ENCODE measurements around the gene GLCCI1.

Gene GLCCI1

DNA sequence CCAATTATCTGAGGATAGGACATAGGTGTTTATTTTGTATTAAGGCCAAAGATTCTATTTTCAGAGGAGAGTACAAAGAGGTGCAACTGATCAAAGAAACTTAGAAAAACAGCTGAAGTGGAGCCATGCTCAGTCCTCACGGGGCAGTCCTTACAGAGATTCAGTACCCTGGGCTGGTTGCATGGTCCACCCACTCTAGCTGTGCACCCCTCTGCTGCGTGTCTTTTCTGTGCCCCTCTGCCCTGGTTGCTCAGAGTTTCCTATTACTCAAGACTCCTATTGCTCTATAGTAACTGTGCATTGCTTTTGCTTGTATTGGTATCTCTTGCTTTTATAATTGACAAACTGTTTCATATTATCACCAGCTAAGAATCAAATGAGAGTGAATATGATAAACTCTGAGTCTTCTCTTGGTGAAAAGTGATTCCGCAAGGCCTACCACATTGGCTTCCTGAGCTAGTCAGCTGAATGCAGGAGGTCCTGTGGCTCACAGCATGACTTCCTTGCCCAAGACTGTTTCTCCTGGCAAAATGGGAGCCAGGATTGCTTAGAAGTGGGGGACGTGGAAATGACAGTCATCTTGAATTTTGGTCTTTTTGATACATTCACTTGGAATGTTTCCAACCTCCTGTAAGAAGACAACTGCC, 137.0 kb downstream of the GLCCI1 start:
- DNase-seq = no peak

DNA sequence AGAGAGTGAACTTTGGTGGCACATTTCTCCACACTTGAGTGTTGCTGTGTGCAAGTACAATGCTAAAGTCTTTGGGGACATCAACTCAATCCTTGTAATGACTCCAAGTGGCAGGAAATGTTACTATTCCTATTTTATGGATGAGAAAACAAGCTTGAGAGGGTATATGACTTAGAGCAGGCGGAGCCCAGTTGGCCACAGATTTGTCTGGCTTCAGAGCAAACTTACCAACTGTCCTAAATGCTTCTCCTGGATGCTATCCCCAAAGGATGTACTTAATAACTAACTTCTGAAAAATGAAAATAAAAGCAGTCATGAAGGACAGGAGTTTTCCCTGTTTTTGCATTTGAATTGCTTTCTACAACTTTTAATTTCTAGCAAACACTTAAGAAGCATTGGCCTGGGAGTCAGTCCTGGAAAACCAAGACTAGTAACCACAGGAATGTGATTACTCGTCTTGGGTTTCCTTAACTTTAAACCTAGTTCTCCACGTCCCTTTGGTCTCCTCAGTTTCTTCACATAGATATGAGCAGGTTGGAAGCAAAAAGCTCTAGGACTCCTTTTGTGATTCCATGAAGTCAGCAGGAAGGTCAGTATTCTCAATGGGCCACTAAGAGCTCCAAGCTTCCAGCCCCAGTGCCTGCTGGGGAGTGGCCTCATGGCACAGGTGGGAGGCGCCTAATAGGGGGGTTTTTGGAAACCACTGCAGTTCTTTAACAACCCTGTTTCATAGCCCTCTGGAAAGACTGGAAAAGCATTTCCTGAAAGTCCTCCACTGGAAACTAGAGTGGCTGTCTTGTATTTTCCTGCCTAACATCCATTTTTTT, 140.8 kb downstream of the GLCCI1 start:
- no peak for DNase-seq

DNA sequence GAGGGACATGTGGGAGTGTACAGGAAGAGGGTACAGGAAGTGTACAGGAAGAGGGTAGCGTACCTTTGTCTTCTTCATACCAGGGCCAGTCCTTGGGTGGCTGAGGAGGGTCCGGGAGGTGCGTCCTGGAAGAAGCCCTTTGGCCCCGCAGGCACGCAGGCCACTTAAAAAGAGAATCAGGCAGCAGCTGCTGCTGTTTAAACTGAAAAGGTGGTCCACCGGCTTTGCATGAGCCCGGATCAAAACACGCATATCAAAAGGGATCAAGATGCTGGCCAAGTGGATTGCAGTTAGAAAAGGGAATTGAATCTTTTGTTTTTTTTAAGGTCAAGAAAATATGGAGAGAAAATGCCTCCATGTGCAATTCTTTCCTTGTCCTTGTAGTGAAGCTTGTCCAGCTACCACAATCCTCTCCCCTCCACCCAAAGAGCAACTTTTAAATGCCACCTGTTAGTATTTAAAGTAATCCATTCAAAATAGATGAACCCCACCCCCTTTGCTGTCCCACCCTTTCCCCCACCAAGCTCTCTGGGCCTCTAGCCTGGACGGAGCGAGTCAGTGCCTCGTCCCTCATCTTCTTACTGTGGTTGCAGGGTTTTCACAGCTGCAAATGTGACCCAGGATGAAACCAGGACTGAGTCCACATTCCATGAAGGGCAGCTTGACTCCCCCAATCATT, 142.8 kb downstream of the GLCCI1 start:
- no peak for DNase-seq

DNA sequence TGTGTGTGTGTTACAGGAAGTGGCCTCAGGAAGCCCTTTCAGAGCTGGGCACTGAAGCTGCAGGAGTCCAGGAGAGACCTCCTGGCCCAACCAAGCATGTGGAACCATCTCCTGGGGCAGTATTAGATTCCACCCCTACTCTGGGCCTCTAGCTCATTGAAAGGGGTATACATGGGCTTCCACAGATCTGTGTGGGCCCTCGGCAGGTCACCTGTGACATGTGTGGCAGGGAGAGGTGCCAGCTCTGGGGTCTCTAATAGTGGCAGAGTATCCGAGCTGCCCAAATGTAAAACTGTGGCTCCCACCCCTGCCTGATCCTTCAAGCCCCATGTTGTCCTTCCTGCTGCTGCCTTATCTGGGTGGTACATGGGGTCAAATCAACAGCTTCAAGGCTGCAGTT, 144.1 kb downstream of the GLCCI1 start:
- DNase-seq = no peak

DNA sequence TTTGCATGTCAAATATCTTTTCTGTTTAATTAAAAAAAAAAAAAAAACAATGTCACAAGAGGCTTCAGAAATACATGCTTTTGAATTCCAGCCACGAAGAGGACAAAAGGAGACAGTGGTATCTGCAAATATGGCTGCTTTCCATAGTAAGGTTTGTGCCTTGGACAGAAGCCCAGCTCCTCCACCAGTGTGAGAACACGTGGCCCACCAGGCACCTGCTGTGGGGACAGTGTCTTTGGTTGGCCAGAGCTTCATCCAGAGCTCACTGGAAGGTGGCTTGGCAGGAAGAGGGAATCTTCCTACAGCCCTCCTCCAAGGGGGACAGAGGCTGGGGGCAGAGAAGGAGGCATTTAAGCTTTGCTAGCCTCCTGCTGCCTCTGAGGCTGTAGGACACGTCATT, 144.6 kb downstream of the GLCCI1 start:
- DNase-seq = no peak

DNA sequence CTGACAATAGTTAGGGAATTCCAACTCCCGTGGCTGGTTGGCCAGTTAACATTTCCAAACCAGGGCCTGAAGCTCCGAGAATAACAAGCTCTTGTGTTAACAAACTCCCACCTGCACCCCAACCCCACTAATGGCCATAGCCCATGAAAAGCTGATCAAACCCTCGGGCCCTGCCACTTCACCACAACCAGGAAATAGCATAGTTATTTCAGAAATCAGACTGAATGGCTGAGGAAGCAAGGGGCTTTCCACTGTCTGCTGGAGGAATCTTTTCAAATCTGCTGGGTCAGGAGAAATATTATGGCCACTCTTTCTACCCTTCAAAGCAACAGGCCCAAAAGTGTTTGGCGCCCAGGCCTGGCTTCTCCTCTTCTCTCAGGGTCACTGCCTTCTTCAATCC, 145.6 kb downstream of the GLCCI1 start:
- no peak for DNase-seq

DNA sequence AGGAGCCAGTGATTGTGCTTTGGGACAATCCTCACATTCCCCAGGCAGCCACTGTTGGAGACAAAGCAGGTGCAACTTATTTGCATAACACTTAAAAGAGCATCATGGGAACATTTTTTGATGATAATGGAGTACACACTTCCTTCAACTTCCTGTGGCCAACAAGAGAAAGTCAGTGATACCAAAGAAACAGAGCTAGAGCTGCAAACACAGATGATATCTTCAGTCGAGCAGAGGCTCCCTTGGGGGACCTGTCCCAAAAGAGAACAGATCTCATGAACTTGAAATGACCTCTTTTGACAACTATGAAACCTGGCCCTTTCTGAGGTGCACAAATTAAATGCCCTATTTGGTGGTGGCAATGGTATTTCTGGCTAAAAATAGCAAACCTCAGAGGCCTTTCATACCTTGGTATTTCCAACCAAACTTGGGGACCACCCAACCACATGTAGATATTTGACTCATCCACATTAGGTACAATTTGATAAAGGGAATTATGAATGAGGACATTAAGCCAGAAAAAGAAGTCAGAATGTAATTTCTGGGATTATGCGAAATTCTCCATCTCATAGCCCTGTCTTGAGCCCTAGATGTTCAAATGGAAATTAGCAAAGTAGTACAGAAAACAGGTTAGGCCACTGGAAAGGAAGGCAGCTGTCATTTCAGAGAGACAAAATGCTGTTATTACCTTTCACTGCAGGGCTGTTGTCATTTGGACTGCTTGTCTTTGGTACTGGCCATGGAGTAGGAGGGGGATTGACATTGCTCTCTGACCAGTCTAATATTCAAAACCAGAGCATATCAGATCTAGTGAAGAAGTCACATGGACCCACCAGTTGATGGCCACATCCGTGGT, 147.2 kb downstream of the GLCCI1 start:
- DNase-seq = no peak

DNA sequence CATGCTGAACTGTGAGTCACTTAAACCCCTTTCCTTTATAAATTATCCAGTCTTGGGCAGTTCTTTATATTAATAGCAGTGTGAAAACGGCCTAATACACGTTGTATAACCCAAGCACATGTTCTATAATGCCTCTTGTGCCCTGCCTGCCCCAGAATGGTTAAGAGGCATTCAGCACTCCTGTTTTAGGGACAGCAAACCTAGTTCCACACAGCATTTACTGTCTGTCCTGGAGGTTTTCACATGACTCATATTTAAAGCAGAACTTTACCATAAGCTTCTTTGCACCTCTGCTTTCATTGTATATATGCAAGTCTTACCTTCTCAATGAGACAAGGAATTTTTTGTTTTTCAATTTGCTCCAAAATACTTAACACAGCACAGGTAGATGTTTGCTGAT, 148.6 kb downstream of the GLCCI1 start:
- DNase-seq = no peak

DNA sequence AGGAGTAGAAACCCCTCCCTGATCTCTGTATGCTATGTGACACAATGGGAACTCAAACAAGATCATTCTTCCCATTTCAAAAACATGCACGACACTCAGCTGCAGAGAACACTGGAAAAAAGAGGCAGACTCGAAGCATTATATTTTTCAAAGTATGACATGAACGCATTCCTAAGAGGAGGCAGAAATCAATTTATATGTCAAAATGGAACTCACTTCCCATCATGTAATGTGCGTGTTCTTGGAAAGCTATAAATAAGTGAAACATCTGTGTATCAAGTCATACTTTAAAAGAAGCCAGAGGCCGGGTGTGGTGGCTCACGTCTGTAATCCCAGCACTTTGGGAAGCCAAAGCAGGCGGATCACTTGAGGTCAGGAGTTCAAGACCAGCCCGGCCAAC, 150.7 kb downstream of the GLCCI1 start:
- no peak for DNase-seq

DNA sequence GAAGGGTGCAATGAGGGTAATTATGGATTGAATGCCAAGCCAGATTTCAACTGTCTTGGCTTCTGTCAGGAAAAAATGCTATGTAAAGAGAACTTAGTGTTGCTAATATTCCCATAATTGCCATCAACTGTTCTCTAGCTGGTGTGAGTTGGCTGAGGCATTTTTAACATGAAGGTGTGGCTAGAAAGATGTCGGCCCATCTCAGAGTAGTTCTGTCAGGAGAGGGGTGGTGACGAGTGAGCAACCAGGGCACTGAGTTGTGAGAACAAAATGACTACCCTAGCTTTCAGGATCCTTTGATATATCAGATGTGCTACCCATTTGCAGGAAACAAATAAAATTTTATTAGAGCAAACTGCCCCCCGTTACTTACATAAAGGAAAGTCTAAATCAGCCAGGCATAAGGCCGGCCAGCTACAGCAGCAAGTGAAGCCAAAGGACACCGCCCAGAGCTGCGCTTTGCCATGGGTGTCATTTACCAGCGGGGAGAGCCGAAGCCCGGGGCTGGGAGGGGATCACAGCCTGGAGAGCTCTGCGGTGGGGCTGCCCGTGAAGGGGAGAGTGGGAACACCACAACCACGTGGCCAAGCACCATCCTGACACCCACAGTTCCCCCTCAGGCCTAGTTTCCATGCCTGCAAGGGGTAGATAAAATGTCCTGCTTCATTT, 151.9 kb downstream of the GLCCI1 start:
- no peak for DNase-seq

DNA sequence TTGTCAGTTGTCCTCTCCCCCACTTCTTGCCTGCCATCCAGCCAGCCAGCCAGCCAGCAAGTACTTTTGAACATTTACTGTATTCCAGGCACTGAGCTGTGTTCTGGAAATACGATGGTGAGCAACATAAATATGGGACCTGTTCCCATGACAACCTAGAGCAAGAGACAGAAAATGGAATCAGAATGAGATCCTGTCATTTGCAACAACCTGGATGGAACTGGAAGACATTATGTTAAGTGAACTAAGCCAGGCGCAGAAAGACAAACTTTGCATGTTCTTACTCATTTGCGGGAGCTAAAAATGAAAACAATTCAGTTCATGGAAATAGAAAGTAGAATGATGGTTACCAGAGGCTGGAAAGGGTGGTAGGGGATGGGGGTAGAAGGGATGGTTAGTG, 152.6 kb downstream of the GLCCI1 start:
- no peak for DNase-seq

DNA sequence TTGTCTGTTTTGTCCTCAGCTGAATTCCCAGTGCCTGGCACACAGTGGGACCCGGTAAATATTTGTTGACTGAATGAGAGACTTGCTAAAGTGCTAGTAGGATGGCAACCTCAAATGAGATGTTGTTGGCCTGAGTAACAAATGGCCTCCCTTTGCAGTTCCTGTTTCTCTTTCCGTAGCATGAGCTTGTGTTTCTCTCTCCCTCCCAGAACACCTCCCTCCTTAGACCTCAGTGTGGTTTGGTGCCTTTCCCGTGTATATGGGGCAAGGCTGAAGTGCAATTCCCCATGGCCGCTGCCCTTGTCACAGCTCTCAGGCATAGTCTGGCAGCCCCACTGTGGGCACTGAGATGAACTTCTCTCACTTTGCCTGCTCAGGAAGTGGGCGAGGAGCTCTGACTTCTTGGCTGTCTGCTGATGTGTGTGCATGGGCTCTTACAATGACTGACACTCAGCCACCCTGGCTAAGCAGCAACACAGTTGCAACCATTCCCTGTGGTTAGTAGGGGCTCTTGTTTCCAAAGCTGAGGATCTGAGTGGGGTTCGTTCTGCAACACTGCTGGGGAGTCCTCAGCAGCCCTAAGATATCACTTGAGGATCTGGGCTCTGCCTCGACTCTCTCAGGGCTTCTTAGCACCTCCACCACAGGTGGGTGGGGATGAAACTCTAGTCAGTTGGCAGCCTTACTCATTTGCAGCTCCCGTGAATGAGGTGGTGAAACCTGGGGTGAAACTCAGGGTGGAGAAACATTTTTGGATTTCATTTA, 157.3 kb downstream of the GLCCI1 start:
- DNase-seq = peak; percentile 85

DNA sequence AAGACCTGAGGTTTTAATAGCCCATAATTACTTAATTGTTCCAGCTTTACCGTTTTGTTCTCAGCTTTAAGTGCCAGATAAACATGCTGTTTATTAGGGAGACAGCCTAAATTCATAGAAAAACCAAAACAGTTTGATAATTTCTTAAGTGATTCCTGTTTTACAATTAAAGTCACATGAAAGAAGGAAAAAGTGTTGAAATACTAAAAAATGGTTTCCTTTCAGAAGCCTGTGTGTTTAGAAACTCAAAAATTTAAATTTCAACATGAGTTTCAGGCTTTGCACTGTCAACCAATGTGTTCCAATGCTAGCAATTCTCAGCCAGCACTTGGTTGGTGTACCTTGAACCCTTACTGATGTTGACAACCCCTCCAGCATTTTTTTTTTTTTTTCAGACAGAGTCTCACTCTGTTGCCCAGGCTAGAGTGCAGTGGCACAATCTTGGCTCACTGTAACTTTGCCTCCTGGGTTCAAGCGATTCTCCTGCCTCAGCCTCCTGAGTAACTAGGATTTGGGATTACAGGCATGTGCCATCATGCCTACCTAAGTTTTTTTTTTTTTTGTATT, 158.1 kb downstream of the GLCCI1 start:
- no peak for DNase-seq

DNA sequence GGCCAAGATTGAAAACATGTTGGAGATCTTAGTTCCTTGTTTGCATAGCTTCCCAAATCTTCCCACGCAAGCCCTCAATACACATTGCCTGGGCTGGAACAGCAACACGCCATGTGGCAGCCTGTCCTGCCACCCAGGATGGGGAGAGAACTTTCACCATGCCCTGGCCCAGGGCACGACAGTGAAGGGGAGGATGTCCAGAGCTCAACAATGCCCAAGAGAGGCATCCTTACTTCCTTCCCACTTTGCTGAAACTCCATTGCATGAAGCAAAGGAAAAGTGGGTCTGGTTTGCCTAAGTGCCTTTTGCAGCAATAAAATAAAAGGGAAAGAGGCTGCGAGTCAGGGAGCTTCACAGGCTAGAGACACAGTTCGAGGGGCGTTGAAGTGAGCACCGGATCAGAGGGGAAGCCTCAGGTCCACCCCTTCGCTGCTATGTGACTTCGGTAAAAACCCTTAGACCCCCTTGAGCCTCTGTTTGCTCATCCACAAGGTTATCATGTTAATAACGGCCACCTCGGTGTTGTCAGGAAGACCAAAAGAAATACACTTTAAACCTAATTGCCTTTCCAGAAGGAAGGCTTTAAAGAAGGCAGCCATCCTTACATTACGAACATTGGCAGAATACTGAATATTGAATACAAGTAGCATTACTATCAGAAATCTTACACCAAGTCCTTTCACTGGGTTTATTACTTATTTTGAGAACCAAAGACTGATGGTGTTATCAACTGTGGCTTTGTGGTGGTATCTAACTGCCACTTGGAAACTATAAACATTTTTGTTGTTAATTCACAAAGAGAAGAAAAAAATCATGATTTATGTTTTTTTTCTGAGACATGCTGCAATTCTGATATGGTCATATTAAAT, 160.1 kb downstream of the GLCCI1 start:
- no peak for DNase-seq

DNA sequence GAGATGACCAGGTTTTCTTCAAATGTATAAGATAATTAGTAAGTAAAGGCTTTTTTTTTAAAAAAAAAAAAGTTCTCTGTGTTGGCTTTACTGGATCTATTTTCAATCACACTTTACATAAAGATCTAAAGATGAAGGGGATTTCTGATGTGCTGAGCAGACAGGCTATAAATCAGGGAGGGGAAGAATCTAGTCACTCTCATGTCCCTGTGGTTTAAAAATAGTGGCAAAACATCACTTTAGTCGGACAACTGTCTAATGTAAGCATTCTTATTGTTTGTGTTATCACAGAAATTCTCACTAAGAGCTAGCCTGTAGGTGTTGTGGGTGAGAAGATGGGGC, 160.7 kb downstream of the GLCCI1 start:
- DNase-seq = no peak

DNA sequence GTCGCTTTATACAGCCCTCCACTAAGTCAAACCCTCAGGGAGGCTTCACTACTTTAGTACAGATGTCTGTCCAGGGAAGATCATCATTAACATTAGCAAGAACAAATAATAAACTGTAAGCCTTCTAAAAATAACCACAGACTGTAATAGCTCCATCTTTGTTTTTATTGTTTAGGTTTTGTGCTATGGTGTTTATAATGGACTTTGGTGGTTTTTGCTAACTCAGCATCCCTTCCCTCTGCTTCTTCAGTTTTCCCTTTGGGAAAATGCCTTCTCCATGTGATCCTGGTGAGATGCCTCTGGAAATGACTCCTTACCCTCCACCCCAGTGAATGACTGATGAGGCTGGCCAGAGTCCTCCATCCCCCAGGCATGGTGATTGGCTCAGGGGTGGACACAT, 162.1 kb downstream of the GLCCI1 start:
- DNase-seq = no peak

DNA sequence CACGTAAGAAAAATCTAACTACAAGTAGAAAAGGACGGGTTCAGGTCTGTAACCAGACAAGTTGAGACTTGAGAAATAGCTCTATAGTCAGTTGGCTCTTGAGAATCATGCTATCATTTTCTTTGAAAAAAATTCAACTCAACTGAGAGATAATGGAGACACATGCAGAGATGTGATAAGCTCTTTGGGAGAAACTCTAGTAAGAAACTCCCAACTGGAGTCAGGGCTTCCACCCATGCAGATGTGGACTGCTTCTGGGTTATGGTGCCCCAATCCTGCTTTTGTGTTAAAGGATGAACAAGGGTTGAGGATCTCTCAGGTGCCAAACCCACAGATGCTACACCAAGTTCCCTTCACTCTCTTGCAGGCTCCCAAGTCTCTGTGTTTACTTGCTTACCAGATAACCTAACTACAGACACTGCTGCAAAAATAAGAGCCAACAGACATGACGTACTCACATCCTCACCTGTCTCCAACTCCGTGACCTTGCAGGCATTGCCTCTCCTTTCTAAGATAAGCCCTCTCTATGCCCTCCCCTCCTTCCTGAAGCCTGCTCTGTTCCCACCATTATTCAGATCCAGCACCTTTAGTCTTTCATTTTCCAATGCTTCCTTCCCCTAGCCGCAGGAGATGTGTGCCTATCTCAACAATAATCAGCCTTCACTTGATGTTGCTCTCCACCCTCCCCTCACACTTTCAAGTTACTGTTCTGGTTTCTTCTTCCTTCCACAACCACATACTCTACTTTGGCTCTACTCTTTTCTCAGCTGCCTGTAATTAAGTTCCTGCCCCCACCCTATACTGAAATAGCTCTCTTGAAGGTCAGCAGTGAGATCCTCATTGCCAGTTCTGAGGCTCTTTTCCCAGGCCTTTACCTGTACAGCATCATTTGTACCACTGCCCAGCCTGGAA, 163.4 kb downstream of the GLCCI1 start:
- DNase-seq = no peak

DNA sequence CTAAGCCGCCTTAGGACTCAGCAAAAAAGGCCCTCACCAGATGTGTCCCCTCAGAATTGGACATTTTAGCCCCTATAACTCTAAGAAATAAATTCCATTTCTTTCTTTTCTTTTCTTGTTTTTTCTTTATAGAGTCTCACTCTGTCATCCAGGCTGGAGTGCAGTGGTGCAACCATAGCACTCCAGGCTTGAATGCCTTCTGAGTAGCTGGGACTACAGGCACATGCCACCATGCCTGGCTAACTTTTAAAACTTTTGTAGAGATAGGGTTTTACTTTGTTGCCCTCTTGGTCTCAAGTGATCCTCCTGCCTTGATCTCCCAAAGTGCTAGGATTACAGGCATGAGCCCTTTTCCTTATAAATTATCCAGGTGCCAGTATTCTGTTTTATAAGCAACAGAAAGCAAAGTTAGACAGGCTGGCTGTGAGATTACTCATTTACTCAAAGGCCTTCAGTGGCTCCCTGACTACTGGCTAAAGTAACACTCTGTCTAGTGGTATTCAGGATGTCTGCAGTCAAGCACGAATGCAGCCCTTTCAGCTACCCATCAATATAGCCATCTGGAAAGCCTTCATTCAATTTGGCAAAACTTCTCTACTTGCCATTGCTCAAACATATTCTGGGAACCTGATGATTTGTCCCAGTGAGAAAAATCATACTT, 164.7 kb downstream of the GLCCI1 start:
- no peak for DNase-seq
